T1000 (cell line): ENCODE data around the gene MBOAT7.
"Not testable (repeated sequence)": the region's sequence is repeated elsewhere in the genome, so short reads cannot be mapped to it uniquely, and the experiment has no call there.

Experiments used
- DNase-seq: peaks from one replicate; lab custom pipeline; 2025; ENCODE audit warnings: mixed read lengths; lab: John Stamatoyannopoulos, UW

MBOAT7 gene, protein sequence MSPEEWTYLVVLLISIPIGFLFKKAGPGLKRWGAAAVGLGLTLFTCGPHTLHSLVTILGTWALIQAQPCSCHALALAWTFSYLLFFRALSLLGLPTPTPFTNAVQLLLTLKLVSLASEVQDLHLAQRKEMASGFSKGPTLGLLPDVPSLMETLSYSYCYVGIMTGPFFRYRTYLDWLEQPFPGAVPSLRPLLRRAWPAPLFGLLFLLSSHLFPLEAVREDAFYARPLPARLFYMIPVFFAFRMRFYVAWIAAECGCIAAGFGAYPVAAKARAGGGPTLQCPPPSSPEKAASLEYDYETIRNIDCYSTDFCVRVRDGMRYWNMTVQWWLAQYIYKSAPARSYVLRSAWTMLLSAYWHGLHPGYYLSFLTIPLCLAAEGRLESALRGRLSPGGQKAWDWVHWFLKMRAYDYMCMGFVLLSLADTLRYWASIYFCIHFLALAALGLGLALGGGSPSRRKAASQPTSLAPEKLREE

DNA sequence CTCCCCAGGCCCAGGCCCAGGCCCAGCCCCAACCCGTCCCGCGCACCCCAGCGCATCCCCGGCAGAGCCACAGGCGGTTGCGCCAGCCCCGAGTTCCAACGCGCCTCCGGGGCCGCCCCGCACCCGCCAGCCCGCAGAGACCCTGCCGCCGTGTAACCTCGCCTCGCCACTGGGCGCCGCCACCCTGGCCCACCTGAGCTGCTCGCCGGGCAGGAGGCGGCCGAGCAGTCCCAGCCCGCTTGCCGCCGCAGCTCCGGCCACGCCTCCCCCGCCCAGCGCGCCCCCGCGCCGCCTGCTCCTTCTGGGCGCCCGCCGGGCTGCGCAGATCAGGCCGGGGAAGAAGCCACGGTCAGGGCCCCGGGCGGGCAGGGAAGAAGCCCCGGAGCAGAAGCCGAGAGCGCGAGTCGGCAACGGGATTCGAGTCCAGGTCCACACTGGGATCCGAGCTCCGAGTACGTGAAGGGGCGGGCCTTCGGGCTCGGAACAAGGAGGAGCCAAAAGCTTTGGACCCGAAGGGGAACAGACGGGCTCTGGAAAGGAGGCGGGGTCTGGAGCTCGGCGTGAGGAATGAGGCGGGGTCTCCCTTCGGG, at the start of gene MBOAT7:
TSS of gene MBOAT7 (minus strand) at position 436 of the 590 bp plus-strand sequence. CDS start 1,072 bp downstream, outside the sequence.
- DNase-seq = no peak

DNA sequence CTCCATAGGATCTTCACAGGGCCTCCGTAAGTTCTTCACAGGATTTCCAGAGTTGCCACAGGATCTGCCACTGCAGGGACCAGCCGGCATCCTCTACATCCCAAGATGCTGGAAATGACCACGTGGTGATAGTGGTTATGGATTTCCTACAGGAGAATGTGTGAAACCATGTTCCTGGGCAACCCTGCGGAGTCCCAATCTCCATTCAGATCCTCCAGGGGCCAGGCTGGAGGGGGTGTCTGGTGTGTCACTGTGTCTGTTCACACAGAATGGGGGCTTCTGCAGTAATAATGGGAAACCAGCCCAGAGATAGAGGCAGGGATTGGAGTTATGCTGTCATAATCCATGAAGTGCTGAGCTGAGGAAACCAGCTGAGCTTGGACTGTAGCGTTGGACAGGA, 44.6 kb upstream of the MBOAT7 start:
- DNase-seq = no peak

DNA sequence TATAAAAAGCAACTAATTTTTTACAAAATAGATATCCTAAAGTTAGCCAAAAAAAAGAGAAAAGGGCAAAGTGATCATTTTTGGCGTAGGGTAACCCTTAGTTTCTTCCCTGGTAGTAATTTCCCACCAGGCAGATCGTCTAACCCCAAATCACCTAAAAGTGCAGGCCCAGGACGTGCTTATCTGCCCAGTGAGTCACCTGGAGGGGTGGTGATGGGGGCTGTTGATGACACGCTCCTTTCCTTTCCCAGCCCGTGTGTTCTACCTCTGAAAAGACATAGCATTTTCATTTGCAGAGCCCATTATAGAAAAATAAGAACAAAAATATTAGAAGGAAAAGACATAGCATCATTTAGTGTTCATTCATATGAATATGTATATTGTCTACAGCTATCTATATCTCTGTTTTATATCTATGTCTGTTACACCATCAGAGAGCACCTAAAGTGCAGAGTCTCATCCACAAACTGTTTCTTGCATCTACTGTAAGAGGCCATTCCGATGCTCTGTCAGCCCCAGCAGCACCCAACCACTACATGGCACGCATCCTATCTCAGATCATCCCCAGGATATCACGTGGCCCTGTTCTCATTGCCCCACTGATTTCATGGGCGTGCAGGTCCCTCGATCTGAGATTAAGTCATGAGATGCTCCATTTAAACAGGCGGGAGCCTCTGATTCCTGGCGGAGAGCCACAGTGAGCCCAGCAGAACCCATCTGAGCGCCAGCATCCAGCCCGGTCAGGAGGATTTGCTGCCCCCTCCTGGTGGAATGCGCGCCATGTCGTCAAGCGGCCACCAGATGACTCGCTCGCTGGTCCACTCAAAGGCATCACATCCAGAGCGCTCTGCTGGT, 41.9 kb upstream of the MBOAT7 start:
- peak; percentile 38 for DNase-seq

DNA sequence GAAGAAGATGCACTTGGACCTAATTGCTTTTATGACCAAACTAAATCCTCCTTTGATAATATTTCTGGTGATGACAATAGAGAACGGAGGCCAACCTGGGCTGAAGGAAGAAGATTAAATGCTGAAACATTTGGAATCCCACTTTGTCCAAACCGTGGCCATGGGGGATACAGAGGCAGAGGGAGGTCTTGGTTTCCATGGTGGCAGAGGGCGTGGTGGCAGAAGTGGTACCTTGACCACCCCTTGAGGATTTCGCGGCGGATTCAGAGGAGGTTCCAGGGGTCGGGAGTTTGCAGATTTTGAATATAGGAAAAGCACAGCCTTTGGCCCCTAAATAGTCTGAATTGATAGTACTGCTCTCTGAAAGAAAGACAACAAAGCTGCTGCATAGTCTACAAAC, 40.7 kb upstream of the MBOAT7 start:
- DNase-seq = no peak

DNA sequence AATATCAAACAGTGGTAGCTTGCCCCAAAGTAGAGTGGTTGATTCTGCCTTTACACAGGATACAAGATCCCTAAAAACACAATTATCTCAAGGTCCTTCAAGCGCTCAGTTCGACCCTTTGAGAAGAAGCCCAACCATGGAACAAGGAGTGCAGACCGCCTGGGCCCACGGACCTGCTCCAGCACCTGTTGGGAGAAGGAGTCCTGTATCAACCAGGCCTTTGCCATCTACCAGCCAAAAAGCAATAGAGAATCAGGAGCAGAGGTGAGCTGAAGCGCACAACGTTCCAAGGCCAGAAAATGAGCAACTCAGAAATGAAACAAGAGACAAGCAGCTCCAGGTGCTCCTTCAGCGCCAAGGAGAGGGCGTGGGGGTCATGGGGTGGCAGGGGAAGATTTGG, 39.8 kb upstream of the MBOAT7 start:
- no peak for DNase-seq

DNA sequence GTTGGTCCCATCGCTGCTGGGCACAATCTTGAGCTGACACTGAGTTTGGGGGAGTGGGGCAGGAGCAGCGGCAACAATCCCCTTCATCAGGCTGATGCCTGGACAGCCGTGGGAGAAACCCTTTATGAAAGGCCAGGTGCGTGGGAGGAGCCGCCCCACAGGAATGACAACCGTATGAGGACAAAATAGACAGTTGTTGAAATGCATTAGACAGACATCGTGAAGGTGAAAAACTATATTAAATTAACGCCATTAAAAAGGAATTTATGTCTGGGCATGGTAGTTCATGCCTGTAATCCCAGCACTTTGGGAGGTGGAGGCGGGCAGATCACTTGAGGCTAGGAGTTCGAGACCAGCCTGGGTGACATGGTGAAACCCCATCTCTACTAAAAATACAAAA, 35.2 kb upstream of the MBOAT7 start:
- not testable (repeated sequence) for DNase-seq

DNA sequence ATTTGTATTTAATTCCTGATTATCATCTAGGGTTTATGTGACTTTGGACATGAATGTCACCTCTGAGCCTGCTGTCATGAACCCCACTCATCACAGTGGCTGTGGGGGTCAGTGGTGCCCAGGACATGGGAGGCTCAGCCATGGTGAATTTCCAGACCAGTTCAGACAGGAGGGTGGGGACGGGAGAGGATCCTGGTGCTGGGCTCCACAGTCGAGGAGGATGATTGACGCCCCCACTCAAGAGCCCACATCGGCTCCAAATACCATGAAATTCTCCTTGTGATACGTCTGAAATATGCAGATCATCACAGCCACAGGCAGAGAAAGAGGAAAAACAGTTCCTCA, 34.5 kb upstream of the MBOAT7 start:
- DNase-seq = not testable (repeated sequence)

DNA sequence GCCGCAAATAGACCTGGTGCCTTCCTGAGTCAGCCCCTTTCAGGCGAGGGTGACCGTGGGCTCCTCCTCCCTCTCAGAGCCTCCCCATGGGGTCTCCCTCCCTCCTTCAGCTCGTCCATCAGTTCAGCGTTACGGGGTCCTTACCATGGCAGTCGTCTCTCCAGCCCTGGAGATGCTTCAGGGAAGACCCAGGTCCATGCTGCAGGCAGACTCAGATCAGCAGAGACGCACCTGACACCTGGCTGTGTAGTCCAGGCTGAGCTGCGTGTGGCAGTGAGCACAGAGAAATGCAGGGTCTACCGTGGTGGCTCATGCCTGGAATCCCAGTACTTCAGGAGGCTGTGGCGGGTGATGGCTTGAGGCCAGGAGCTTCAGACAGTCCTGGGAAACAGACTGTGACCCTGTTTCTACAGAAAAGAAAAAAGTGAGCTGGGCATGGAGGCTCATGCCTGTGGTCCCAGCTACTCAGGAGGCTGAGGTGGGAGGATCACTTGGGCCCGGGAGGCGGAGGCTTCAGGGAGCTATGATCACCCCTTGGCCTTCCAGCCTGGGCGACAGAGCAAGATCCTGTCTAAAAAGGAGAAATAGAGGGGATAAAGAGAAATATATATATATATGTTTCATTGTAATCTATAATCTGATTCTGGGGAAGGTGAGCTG, 34.0 kb upstream of the MBOAT7 start:
- DNase-seq = not testable (repeated sequence)

DNA sequence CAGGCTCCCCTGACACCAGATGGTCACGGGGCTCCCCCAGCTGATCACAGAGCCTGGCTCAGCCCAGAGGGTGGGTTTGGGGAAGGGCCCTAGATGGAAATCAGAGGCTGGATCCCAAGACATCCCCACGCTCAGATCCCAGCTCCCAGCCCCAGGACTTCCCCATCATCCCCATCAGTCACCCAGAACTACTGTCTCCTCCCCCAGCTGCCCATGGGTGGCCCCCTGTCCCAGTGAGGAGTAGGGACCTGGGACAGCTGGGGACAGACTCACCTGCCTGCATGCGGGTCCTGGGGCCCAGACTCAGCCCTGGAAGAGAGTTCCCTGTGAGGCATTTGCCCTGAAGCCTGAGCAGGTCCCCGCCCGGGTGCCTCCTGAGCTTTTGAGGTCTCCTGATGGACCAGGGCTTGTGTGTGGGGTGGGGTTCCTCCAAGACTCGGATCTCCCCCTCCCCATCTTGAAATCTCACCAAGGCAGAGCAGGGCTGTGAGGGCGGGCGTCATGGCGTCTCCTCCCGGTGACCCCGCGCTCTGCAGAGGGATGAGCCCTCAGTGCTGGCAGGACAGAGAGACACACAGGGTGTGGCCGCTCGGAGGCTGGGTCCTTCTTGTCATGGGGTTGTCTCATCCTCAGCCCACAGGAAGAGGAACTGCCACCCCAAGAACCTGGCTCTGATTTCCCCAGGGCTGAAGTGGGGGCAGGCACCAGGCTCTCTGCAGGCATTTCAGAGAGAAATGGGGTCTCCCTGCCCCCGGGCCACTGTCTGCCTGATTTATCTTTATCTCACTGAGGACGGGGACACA, 33.3 kb upstream of the MBOAT7 start, which contains the start of gene LILRB3:
TSS of gene LILRB3 (minus strand) at position 534 of the 803 bp plus-strand sequence. CDS start at position 503, 31 bp downstream.
- not testable (repeated sequence) for DNase-seq

DNA sequence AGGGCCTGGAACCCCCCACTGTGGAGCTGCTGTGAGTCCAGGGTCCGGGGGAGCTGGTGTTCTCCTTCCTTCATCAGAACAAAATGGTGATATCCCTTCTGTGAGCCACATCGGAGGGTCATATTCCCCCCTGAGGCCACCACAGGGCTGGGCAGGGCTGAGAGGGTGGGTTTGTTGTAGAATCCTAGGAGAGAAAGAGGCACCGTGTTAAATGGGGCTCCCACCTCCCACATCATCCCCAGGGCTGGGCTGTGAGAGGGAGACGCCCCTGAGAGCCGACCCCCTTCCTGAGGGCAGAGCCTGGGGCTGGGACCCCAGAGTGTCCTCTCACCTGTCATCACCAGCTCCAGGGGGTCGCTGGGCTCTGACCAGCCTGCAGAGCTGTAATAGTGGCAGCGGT, 32.6 kb upstream of the MBOAT7 start:
- DNase-seq = not testable (repeated sequence)

DNA sequence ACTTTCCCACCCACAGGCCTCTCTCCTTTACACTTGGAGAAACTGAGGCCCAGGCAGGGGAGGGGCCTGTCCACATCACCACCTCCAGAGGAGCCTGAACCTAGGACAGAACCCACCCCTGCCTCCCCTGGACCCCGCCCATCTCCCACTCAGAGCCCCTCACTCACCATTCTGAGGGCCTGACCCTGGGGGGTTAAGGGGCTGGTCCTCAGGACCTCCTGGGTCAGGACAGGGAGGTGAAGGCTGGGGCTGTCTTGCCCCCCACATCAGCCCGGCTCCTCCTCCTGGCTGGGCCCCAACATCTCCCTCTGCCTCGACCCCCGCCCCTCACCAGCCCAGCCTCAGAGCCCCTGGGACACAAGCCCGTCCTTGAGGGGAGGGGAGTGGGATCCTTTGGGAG, 30.3 kb upstream of the MBOAT7 start:
- not testable (repeated sequence) for DNase-seq

DNA sequence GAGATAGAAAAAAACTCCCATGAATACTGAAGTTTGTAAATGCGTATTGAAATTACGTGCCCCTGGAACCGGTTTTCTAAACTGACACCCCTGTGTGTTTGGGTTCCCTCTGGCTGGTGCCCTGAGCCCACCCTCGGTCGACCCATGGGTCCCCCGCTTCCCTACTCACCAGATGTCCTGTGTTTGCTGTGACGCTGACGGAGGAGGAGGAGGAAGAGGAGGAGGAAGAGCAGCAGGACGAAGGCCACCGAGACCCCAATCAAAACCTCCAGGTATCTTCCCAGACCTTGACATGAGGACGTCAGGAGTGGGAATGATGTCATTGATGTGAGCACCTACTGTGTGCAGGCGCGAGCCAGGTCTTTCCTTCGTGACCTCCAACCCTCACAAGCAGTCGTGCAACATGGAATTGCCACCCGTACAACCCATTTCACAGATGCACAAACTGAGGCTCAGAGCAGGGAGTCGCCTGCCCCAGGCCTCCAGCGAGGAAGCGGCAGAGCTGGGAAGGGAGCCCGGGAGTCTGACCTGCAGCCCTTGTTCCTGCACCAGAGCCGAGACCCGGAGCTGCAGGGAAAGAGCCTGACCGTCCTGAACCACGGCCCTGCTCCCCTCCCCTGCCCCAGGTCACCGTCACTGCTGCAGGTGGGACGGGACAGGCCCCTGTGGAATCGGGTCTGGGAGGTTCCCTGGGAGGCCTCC, 29.7 kb upstream of the MBOAT7 start:
- DNase-seq = no peak

DNA sequence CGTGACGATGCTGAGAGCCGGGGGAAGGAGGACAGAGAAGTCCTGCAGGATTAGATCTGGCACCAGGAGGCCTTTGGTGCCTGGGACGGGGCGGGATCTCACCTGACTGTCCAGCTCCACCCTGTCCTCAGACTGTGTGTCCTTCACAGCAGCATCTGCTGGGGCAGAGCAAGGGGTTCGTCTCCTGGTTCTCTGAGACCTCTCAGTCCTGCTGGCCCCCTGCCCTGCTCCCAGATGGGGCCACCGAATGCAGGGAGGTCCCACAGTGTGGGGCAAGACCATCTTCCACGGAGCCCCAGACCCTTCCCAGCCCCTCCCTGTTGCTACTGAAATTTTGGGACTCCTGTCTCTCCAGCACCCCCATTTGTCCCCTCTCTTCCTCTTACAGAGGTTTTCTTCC, 28.9 kb upstream of the MBOAT7 start:
- DNase-seq = no peak

DNA sequence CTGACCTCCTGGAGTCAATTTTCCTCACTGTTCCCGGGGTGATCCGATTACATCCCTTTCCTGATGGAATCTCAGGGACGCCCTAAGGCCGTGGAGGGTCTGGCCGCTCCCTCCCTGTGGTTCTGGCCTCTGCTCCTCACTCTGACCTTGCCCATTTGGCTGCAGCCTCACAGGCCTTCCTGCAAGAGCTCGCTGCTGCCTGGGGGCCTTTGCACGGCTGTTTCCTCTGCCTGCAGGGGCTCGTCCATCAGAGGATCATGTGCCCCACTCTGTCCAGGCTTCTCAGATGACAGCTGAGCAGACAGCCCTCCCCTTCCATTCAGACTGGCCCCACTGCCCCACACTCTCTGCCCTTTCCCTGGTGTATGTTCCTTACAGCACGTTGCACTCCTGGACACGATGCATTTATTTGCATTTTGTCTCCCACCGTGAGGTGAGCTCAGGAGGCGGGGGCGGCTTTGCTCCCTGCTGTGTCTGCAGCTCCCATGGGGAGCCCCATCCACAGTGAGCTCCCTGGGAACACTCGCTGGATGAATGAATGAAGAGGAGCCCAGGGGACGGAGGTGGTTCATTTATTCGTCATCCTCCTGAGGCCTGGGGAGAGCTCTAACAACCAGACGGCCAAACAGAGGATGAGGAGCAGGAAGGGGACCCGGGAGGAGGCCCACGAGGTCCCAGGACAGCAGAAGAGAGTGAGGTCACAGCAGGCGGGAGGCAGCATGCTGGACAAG, 28.3 kb upstream of the MBOAT7 start:
- DNase-seq = not testable (repeated sequence)

DNA sequence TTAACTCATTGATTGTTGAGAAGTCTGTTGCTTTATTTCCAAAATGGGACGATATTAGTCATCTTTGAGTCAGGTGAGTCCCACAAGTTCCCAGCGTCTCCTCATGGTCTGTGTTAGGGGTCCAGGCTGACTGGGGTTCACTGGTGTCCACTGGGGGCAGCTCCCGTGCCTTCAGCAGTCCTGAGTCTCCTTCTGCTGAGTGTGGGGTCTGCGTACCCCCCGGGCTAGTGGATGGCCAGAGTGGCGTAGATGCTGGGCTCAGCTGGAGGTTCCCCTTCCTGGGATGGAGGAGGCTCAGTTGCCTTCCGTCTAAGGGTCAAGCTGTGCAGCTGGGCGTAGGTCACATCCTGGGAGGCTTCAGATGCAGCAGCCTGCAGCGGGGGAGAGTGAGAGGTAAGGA, 27.5 kb upstream of the MBOAT7 start:
- DNase-seq = no peak

DNA sequence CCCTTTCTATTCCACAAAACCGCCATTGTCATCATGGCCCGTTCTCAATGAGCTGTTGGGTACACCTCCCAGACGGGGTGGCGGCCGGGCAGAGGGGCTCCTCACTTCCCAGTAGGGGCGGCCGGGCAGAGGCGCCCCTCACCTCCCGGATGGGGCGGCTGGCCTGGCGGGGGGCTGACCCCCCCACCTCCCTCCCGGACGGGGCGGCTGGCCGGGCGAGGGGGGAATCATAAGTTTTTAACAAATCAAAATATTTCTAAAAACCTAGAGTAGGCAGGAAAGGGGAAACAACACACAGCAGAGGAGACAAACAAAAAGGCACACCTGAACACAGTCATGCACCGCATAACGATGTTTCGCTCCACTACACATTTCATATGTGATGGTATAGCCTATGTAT, 25.4 kb upstream of the MBOAT7 start:
- DNase-seq = not testable (repeated sequence)

DNA sequence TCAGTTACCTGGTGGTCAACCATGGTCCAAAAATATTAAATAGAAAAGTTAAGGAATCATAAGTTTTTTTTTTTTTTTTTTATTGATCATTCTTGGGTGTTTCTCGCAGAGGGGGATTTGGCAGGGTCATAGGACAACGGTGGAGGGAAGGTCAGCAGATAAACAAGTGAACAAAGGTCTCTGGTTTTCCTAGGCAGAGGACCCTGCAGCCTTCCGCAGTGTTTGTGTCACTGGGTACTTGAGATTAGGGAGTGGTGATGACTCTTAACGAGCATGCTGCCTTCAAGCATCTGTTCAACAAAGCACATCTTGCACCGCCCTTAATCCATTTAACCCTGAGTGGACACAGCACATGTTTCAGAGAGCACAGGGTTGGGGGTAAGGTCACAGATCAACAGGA, 24.8 kb upstream of the MBOAT7 start:
- DNase-seq = not testable (repeated sequence)

DNA sequence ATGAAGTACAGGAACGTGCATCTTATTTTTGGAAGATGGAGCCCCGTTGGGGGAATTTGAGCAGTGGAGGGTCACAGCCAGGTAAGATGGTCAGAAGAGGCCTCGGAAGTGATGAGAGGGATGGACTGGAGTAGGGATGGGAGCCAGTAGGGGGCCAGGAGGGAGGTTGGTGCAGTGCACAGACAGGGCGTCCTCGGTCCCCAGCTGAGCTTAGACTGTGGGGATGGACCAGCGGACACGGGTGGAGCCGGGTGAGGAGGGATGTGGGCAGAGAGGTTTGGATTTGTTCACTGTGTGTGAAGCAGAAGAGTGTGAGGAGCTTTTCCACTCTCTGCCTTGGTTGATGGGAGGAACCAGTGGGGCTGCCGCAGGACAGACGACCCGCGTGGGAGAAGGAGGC, 21.9 kb upstream of the MBOAT7 start:
- DNase-seq = no peak

DNA sequence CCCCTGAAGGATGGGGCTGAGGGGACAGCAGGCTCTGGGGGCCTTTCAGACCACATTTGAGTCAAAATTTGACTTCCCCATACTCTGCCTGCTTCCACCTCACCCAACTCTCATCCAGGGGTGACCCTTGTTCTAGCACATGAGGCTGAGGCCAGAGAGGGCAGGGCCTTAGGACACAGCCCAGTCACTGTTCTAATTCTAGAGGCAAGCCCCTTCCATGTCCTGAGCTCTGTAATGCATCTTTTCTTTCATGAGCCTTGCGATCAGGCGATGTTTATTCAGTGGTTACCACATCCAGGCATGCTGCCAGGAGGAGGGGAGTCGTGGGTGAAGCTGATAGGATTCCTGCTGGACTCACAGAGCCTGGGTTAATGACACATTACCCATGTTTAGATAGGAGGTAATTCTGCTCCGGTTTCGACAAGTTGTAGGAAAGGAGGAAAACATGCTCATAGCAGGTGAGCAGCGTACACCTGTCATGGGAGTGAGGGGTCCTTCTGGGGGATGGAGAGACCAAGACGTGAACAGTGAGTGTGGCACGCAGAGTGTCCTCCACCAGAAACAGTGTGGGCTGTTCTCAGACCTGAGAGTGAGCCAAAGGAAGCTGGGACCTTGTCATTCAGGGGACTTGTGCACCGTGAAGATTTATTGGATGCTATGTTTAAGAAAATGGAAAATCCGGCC, 20.6 kb upstream of the MBOAT7 start:
- peak; percentile 88 for DNase-seq
